KMS-11 (cell line): ENCODE data around the gene CAMSAP1.

Experiments
- H2AFZ ChIP-seq: fragments of 200-600 bp; sonication (generic); 2 replicates; pipeline ENCODE4 v1.6.1; 2016; ENCODE audit warnings: antibody characterized with exemption, mixed run types, low read depth
- H3K27ac ChIP-seq: fragments of 200-600 bp; sonication (generic); 2 replicates; pipeline ENCODE4 v1.6.1; 2016; ENCODE audit warnings: mild to moderate bottlenecking, mixed run types
- H3K27me3 ChIP-seq: fragments of 200-600 bp; sonication (generic); 2 replicates; pipeline ENCODE4 v1.6.1; 2017; ENCODE audit warnings: mild to moderate bottlenecking, low read depth, mixed run types, moderate library complexity; ENCODE audit not compliant: insufficient read depth
- H3K36me3 ChIP-seq: fragments of 200-600 bp; sonication (generic); 2 replicates; pipeline ENCODE4 v1.6.1; 2017; ENCODE audit warnings: mild to moderate bottlenecking, mixed run types; ENCODE audit not compliant: insufficient read depth
- H3K4me1 ChIP-seq: fragments of 200-600 bp; sonication (generic); 2 replicates; pipeline ENCODE4 v1.6.1; 2016; ENCODE audit warnings: mild to moderate bottlenecking, low read depth, mixed run types; ENCODE audit not compliant: poor library complexity, severe bottlenecking
- H3K4me2 ChIP-seq: fragments of 200-600 bp; sonication (generic); 2 replicates; pipeline ENCODE4 v1.7.0; 2016; ENCODE audit warnings: mild to moderate bottlenecking, mixed run types
- H3K4me3 ChIP-seq: fragments of 200-600 bp; sonication (generic); IDR thresholded peaks from 2 replicates; pipeline ENCODE4 v1.6.1; 2017; ENCODE audit warnings: low read depth, low read length, mixed read lengths; ENCODE audit not compliant: insufficient read depth
- H3K79me2 ChIP-seq: fragments of 200-600 bp; sonication (generic); 2 replicates; pipeline ENCODE4 v1.6.1; 2016; ENCODE audit warnings: low read depth, mixed run types; ENCODE audit not compliant: insufficient read depth
- H3K9ac ChIP-seq: fragments of 200-600 bp; sonication (generic); 2 replicates; pipeline ENCODE4 v1.6.1; 2016; ENCODE audit warnings: mild to moderate bottlenecking, mixed run types
- H4K20me1 ChIP-seq: fragments of 200-600 bp; sonication (generic); 2 replicates; pipeline ENCODE4 v1.6.1; 2016; ENCODE audit warnings: mild to moderate bottlenecking, mixed run types; ENCODE audit not compliant: insufficient read depth
- TF ChIP-seq, protein P1 (sequence below): fragments of 200-600 bp; sonication (generic); conservative IDR thresholded peaks from 2 replicates; pipeline ENCODE4 v1.6.1; 2017; ENCODE audit warnings: low read depth, mild to moderate bottlenecking, antibody characterized with exemption, low read length, moderate library complexity, mixed read lengths

Gene CAMSAP1

DNA sequence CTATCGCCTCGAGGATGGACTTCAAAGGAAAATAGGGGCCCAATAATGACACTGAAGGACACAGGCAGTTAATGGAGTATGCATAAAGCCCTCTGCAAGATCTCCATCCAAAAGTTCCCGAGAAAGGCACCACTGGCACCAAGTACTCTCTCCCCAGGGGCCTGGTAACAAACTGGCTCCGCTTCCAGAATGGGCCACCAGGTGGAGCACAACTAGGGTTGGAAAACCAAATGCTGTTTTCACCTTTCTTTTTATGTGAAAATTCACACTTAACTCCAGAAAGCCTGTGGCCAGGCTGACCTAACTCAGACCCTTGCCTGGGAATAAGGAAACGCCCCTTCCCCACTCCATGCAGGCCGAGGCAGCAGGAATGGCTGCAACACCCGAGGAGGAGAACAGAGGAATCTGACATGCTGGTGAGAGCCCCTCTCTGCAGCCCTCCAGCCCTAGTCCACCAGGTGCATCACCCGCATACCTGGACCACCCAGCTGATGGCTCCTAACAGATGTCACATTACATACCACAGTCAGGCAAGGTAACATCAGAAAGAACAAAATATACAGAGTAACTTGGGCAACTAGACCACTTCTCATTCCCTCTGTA lies 42.8 kb downstream of the CAMSAP1 start:
- H3K27ac ChIP-seq = no peak overlapping the region
- H3K4me3 ChIP-seq = no peak overlapping the region
- no peaks in the 10 kb centered on the region for H3K36me3 ChIP-seq
- H4K20me1 ChIP-seq = no peaks in the 10 kb centered on the region
- H3K79me2 ChIP-seq = no peaks in the 10 kb centered on the region
- no peaks in the 10 kb centered on the region for H3K4me1 ChIP-seq
- H3K27me3 ChIP-seq = no peaks in the 10 kb centered on the region
- H3K4me2 ChIP-seq = no peak overlapping the region
- H3K9ac ChIP-seq = no peak overlapping the region
- H2AFZ ChIP-seq = no peak overlapping the region
- TF ChIP-seq, protein P1, sequence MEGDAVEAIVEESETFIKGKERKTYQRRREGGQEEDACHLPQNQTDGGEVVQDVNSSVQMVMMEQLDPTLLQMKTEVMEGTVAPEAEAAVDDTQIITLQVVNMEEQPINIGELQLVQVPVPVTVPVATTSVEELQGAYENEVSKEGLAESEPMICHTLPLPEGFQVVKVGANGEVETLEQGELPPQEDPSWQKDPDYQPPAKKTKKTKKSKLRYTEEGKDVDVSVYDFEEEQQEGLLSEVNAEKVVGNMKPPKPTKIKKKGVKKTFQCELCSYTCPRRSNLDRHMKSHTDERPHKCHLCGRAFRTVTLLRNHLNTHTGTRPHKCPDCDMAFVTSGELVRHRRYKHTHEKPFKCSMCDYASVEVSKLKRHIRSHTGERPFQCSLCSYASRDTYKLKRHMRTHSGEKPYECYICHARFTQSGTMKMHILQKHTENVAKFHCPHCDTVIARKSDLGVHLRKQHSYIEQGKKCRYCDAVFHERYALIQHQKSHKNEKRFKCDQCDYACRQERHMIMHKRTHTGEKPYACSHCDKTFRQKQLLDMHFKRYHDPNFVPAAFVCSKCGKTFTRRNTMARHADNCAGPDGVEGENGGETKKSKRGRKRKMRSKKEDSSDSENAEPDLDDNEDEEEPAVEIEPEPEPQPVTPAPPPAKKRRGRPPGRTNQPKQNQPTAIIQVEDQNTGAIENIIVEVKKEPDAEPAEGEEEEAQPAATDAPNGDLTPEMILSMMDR = peak; percentile 86

DNA sequence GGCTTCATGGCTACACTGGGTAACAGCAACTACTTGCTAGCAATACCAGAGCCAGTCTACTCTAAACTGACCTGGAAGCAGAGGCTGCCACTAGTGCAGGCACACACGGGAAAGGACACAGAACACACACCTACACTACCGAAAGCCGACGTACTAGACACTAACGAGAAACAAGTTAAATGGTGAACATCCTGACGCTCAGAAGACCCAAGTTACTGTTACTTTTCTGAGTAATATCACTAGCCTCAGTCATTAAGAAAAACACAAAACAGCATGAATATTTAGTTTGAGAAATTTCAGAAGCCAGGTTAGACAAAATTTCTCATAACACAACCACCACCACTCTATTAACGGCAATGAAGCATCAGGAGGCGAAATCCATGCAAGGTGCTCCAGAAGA lies 44.5 kb downstream of the CAMSAP1 start:
- Histone ChIP-seq H3K4me2 (no peak overlapping the region), H4K20me1 (no peaks in the 10 kb centered on the region), H3K4me3 (no peak overlapping the region), H3K9ac (no peak overlapping the region), H3K4me1 (no peaks in the 10 kb centered on the region), H2AFZ (no peak overlapping the region), H3K79me2 (no peaks in the 10 kb centered on the region), H3K27ac (no peak overlapping the region), H3K36me3 (no peaks in the 10 kb centered on the region), H3K27me3 (no peaks in the 10 kb centered on the region)
- TF ChIP-seq, protein P1 = no peak

DNA sequence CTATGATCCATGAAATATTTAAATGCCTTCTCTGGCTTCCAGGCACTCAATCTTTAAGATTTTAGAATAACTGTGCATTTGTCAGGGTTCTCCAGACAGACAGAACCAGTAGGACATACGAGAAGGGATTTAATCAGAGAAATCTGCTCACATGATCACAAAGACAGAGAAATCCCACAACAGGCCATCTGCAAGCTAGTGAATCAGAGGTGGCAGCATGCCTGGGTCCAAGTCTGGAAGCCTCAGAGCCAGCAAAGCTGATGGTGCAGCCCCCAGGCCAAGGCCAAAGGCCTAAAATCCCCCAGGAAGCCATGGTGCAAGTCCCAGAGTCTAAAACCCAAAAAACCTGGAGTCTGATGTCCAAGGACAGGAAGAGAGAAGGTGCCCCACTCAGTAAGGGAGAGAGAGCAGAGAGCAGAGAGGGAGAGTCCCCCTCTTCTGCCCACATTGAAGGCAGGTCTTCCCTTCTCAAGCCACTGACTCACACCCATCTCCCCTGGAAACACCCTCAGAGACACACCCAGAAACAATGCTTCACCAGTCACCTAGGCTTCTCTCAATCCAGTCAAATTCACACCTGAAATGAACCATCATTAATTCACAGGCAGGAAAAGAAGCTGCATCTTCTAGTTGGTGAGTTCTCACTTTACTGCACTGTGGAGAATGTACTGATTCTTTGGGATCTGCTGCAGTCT lies 48.7 kb downstream of the CAMSAP1 start:
- Histone ChIP-seq H3K36me3 (no peaks in the 10 kb centered on the region), H3K4me1 (no peaks in the 10 kb centered on the region), H3K4me3 (no peak overlapping the region), H3K9ac (no peak overlapping the region), H4K20me1 (no peaks in the 10 kb centered on the region), H3K79me2 (no peaks in the 10 kb centered on the region), H3K27me3 (no peaks in the 10 kb centered on the region), H2AFZ (no peak overlapping the region), H3K27ac (no peak overlapping the region), H3K4me2 (no peak overlapping the region)
- TF ChIP-seq, protein P1 = no peak

DNA sequence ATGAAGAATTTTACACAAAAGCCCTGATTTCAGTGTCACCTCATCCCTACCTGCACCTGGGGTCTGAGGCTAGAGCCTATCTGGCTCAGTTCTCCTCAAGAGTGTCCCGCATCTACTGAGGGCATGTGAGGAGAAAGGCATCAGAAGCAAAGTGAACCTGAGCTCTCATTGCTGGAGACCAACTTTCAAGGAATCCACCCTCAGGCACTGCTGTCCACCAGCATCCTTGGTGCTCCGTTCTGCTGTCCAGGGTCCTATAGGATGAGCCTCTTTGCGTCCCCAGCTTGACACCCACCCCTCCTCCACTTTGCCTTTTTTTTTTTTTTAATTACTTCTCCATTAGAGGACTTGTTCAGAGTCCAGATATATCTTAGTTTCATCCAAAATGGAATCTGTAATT lies 49.5 kb downstream of the CAMSAP1 start:
- no peak overlapping the region for H3K4me2 ChIP-seq
- no peak overlapping the region for H3K27ac ChIP-seq
- H2AFZ ChIP-seq = no peak overlapping the region
- H4K20me1 ChIP-seq = no peaks in the 10 kb centered on the region
- no peaks in the 10 kb centered on the region for H3K36me3 ChIP-seq
- no peaks in the 10 kb centered on the region for H3K79me2 ChIP-seq
- no peaks in the 10 kb centered on the region for H3K4me1 ChIP-seq
- TF ChIP-seq, protein P1 = no peak
- no peaks in the 10 kb centered on the region for H3K27me3 ChIP-seq
- H3K9ac ChIP-seq = no peak overlapping the region
- no peak overlapping the region for H3K4me3 ChIP-seq
